ENCODE results near the gene KCNMB2.

Gene KCNMB2

DNA sequence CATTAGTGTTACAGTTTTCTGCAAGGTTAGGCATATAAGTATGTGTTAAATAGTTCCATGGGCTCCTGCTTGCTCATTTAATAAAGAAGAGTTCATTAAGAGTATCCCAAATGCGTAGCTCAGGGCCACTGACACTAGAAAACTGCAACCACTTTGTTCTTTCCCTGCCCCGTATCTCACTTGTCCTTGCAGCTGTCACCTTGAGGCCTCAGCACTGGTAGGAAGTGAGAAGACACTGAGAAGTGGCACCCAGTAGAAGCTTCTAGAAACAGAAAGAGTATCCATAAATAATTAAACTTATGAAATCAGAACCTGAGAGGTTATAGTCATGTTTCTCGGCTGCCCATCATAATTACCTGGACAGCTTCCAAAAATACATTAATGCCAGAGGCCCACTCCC lies 266.0 kb downstream of the KCNMB2 start:
- TF ChIP-seq, protein P1, sequence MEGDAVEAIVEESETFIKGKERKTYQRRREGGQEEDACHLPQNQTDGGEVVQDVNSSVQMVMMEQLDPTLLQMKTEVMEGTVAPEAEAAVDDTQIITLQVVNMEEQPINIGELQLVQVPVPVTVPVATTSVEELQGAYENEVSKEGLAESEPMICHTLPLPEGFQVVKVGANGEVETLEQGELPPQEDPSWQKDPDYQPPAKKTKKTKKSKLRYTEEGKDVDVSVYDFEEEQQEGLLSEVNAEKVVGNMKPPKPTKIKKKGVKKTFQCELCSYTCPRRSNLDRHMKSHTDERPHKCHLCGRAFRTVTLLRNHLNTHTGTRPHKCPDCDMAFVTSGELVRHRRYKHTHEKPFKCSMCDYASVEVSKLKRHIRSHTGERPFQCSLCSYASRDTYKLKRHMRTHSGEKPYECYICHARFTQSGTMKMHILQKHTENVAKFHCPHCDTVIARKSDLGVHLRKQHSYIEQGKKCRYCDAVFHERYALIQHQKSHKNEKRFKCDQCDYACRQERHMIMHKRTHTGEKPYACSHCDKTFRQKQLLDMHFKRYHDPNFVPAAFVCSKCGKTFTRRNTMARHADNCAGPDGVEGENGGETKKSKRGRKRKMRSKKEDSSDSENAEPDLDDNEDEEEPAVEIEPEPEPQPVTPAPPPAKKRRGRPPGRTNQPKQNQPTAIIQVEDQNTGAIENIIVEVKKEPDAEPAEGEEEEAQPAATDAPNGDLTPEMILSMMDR (IDR thresholded peaks at IDR 0.05; ENCODE audit: low read depth, low read length), result no peak
- Histone ChIP-seq H3K27ac (no peak overlapping the region), H3K4me3 (ENCODE audit: low read depth, low read length) (no peak overlapping the region), H3K9me3 (ENCODE audit: severe bottlenecking) (no peaks in the 10 kb centered on the region), H3K36me3 (no peaks in the 10 kb centered on the region), H3K27me3 (ENCODE audit: insufficient read depth, low read depth, severe bottlenecking) (no peaks in the 10 kb centered on the region)
- no peak for DNase-seq

- TF ChIP-seq, protein P1 (IDR thresholded peaks at IDR 0.05; ENCODE audit: low read depth, low read length), result no peak
- DNase-seq, result no peak
Observed at GRCh38 chr3:178802993-178803693, 266.9 kb downstream of the KCNMB2 start.

GRCh38 chr3:178804606-178805005 lies 268.4 kb downstream of the KCNMB2 start:
- Histone ChIP-seq H3K9me3 (ENCODE audit: severe bottlenecking) (no peaks in the 10 kb centered on the region), H3K4me3 (ENCODE audit: low read depth, low read length) (no peak overlapping the region), H3K27ac (no peak overlapping the region), H3K36me3 (no peaks in the 10 kb centered on the region), H3K27me3 (ENCODE audit: insufficient read depth, low read depth, severe bottlenecking) (no peaks in the 10 kb centered on the region)
- TF ChIP-seq, protein P1 (IDR thresholded peaks at IDR 0.05; ENCODE audit: low read depth, low read length), result no peak
- no peak for DNase-seq

More at GRCh38 chr3:178802993-178803693, 266.9 kb downstream of the KCNMB2 start:
- no peaks in the 10 kb centered on the region for H3K36me3 ChIP-seq
- no peaks in the 10 kb centered on the region for H3K27me3 ChIP-seq (ENCODE audit: insufficient read depth, low read depth, severe bottlenecking)
- H3K4me3 ChIP-seq (ENCODE audit: low read depth, low read length), result no peak overlapping the region
- no peaks in the 10 kb centered on the region for H3K9me3 ChIP-seq (ENCODE audit: severe bottlenecking)
- no peak overlapping the region for H3K27ac ChIP-seq

- DNase-seq, result no peak
- H3K4me3 ChIP-seq (ENCODE audit: low read depth, low read length), result no peak overlapping the region
Observed at GRCh38 chr3:178805741-178806140, 269.5 kb downstream of the KCNMB2 start.

DNA sequence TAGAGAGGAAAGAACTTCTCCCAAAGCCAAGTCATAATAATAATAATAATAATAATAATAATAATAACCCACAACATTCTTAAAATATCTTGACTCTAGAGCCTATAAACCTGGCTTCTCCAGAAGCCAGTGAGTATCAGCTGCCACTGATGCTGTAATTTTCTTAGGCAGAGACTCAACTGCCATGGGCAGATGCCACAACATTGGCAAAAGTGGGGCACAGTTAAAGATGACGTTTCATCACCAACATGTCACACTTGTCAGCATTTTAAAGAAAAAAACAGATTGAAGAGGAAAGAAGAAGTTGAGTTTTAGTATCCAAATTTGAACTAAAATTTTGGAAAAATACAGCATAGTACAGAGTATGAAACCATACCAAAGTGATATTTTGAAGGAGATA lies 270.4 kb downstream of the KCNMB2 start:
- Histone ChIP-seq H3K36me3 (no peaks in the 10 kb centered on the region), H3K27me3 (ENCODE audit: insufficient read depth, low read depth, severe bottlenecking) (no peaks in the 10 kb centered on the region), H3K27ac (no peak overlapping the region), H3K9me3 (ENCODE audit: severe bottlenecking) (no peaks in the 10 kb centered on the region), H3K4me3 (ENCODE audit: low read depth, low read length) (no peak overlapping the region)
- no peak for DNase-seq
- TF ChIP-seq, protein P1 (IDR thresholded peaks at IDR 0.05; ENCODE audit: low read depth, low read length), result no peak

More at GRCh38 chr3:178805741-178806140, 269.5 kb downstream of the KCNMB2 start:
- H3K27me3 ChIP-seq (ENCODE audit: insufficient read depth, low read depth, severe bottlenecking), result no peaks in the 10 kb centered on the region
- no peaks in the 10 kb centered on the region for H3K36me3 ChIP-seq
- TF ChIP-seq, protein P1 (IDR thresholded peaks at IDR 0.05; ENCODE audit: low read depth, low read length), result no peak
- H3K27ac ChIP-seq, result no peak overlapping the region
- H3K9me3 ChIP-seq (ENCODE audit: severe bottlenecking), result no peaks in the 10 kb centered on the region

GRCh38 chr3:178807694-178808093 lies 271.5 kb downstream of the KCNMB2 start:
- no peak overlapping the region for H3K4me3 ChIP-seq (ENCODE audit: low read depth, low read length)
- TF ChIP-seq, protein P1 (IDR thresholded peaks at IDR 0.05; ENCODE audit: low read depth, low read length), result no peak

More at GRCh38 chr3:178807694-178808093, 271.5 kb downstream of the KCNMB2 start:
- Histone ChIP-seq H3K27me3 (ENCODE audit: insufficient read depth, low read depth, severe bottlenecking) (no peaks in the 10 kb centered on the region), H3K36me3 (no peaks in the 10 kb centered on the region), H3K27ac (no peak overlapping the region), H3K9me3 (ENCODE audit: severe bottlenecking) (no peaks in the 10 kb centered on the region)
- no peak for DNase-seq

All from WERI-Rb-1 (cell line).